ENCODE results near the gene PLXDC2.
A peak's percentile ranks its signal among the peaks of the same experiment; 100 is the strongest.
"Not testable (repeated sequence)": the region's sequence is repeated elsewhere in the genome, so short reads cannot be mapped to it uniquely, and the experiment has no call there.

PLXDC2 gene

GRCh38 chr10:20040012-20040411 lies 223.8 kb downstream of the PLXDC2 start:
- no peak for DNase-seq (ENCODE audit: low read depth in 2 of 2)

GRCh38 chr10:20041931-20042330 lies 225.7 kb downstream of the PLXDC2 start:
- no peak for DNase-seq (ENCODE audit: low read depth in 2 of 2)

GRCh38 chr10:20045100-20045499 lies 228.9 kb downstream of the PLXDC2 start:
- not testable (repeated sequence) for DNase-seq (ENCODE audit: low read depth in 2 of 2)

GRCh38 chr10:20048161-20048560 lies 231.9 kb downstream of the PLXDC2 start:
- no peak for DNase-seq (ENCODE audit: low read depth in 2 of 2)

GRCh38 chr10:20058135-20058534 lies 241.9 kb downstream of the PLXDC2 start:
- no peak for DNase-seq (ENCODE audit: low read depth in 2 of 2)

GRCh38 chr10:20059084-20059835 lies 243.0 kb downstream of the PLXDC2 start:
- DNase-seq (ENCODE audit: low read depth in 2 of 2) = no peak

- no peak for DNase-seq (ENCODE audit: low read depth in 2 of 2)
Measured at GRCh38 chr10:20065814-20066213, 249.6 kb downstream of the PLXDC2 start.

GRCh38 chr10:20073167-20073566 lies 256.9 kb downstream of the PLXDC2 start:
- DNase-seq (ENCODE audit: low read depth in 2 of 2) = no peak

GRCh38 chr10:20075713-20076112 lies 259.5 kb downstream of the PLXDC2 start:
- DNase-seq (ENCODE audit: low read depth in 2 of 2) = no peak

- no peak for DNase-seq (ENCODE audit: low read depth in 2 of 2)
Measured at GRCh38 chr10:20084451-20084850, 268.2 kb downstream of the PLXDC2 start.

GRCh38 chr10:20085115-20085514 lies 268.9 kb downstream of the PLXDC2 start:
- no peak for DNase-seq (ENCODE audit: low read depth in 2 of 2)

GRCh38 chr10:20087353-20087752 lies 271.1 kb downstream of the PLXDC2 start:
- no peak for DNase-seq (ENCODE audit: low read depth in 2 of 2)

- DNase-seq (ENCODE audit: low read depth in 2 of 2) = no peak
Measured at GRCh38 chr10:20088061-20088701, 271.9 kb downstream of the PLXDC2 start.

GRCh38 chr10:20089879-20090278 lies 273.6 kb downstream of the PLXDC2 start:
- DNase-seq (ENCODE audit: low read depth in 2 of 2) = no peak

GRCh38 chr10:20090831-20091230 lies 274.6 kb downstream of the PLXDC2 start:
- DNase-seq (ENCODE audit: low read depth in 2 of 2) = no peak

- no peak for DNase-seq (ENCODE audit: low read depth in 2 of 2)
Measured at GRCh38 chr10:20091698-20092097, 275.5 kb downstream of the PLXDC2 start.

GRCh38 chr10:20093600-20093999 lies 277.4 kb downstream of the PLXDC2 start:
- DNase-seq (ENCODE audit: low read depth in 2 of 2) = no peak

GRCh38 chr10:20094226-20094976 lies 278.2 kb downstream of the PLXDC2 start:
- DNase-seq (ENCODE audit: low read depth in 2 of 2) = peak; percentile 15 to 25

- no peak for DNase-seq (ENCODE audit: low read depth in 2 of 2)
Measured at GRCh38 chr10:20100171-20100570, 283.9 kb downstream of the PLXDC2 start.

- no peak for DNase-seq (ENCODE audit: low read depth in 2 of 2)
Measured at GRCh38 chr10:20105236-20105635, 289.0 kb downstream of the PLXDC2 start.

GRCh38 chr10:20105931-20106330 lies 289.7 kb downstream of the PLXDC2 start:
- DNase-seq (ENCODE audit: low read depth in 2 of 2) = peak; percentile 24 to 26

GRCh38 chr10:20108021-20108420 lies 291.8 kb downstream of the PLXDC2 start:
- no peak for DNase-seq (ENCODE audit: low read depth in 2 of 2)

GRCh38 chr10:20109613-20110012 lies 293.4 kb downstream of the PLXDC2 start:
- no peak for DNase-seq (ENCODE audit: low read depth in 2 of 2)

Data from fibroblast of skin of left biceps (primary cell).